Peyer's patch (tissue), 4 donors: Measurements from ENCODE around the gene FER1L5. TPM values are rescaled to one million over a fixed set of nuclear protein-coding genes. Genes with fewer than 3 reads are reported as not detected.
"Not testable (repeated sequence)": the region's sequence is repeated elsewhere in the genome, so short reads cannot be mapped to it uniquely, and the experiment has no call there.

Experiments used
- DNase-seq, 3 donors: peaks; one replicate each; pipeline ENCODE4 v3.0.0-alpha.2; 2017 to 2019
- H3K27ac ChIP-seq, 4 donors: fragments of 200-600 bp; sonication (generic); one replicate each; pipeline ENCODE4 v1.5.1; 2016 to 2019
- H3K27me3 ChIP-seq, 2 donors: fragments of 200-600 bp; sonication (generic); one replicate each; pipeline ENCODE4 v1.5.1; 2019
- H3K36me3 ChIP-seq, 3 donors: fragments of 200-600 bp; sonication (generic); one replicate each; pipeline ENCODE4 v1.5.1; 2016 to 2019
- H3K4me1 ChIP-seq, 4 donors: fragments of 200-600 bp; sonication (generic); one replicate each; pipeline ENCODE4 v1.5.1; 2016 to 2019
- H3K4me3 ChIP-seq, 4 donors: fragments of 200-600 bp; sonication (generic); 1 replicate in 3 of 4; 2 replicates in 1 of 4; pipeline ENCODE4 v1.5.1; 2016 to 2019; ENCODE audit warnings: mild to moderate bottlenecking in 1 of 4
- H3K9me3 ChIP-seq, 4 donors: fragments of 200-600 bp; sonication (generic); one replicate each; pipeline ENCODE4 v1.5.1; 2016 to 2019; ENCODE audit warnings: mild to moderate bottlenecking in 1 of 4
- POLR2A ChIP-seq, 2 donors: fragments of 450-650 bp; IDR thresholded peaks; one replicate each; pipeline ENCODE4 v1.5.1; 2017; ENCODE audit warnings: antibody characterized with exemption in 2 of 2, mild to moderate bottlenecking in 2 of 2, moderate library complexity in 2 of 2
- total RNA-seq, 4 donors: library from RNA; depleted of rRNA; stranded (reverse); fragments of >200 nt; gene quantifications; one replicate each; pipeline ENCODE4 v1.1.0, GENCODE V29; 2016
- TF ChIP-seq, protein P1 (sequence below), 6 experiments: fragments of 450-650 bp in 4 of 6; fragments of 200-600 bp in 2 of 6; sonication (generic) in 1 of 6; IDR thresholded peaks; one replicate each; pipeline ENCODE4 v1.5.1; 2017 to 2019; ENCODE audit warnings: antibody characterized with exemption in 6 of 6, mild to moderate bottlenecking in 3 of 6, moderate library complexity in 1 of 6

Gene FER1L5
- total RNA-seq, 4 donors from 2014 or later, result not detected

DNA sequence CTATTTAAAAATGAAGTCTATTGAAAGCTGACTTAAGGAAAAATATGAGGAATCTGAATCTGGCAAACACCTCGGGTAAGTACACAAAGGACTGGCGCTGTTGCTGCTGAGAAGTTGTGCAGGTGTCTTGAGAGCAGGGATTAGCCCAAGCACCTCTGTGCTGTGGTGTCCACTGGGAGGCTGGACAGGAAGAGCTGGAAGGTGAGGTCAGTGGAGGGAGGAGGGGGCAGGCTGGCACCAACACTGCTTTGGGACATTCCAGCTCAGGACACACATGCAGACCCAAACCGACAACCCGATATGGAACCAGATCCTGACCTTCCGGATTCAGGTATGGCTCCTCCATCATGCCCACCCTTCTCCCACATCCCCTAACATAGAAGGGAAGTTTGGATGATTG, 20.6 kb downstream of the FER1L5 start:
- Histone ChIP-seq H3K4me1 (no peaks in the 10 kb centered on the region), H3K36me3 (no peaks in the 10 kb centered on the region), H3K4me3 (no peak overlapping the region), H3K27ac (no peak overlapping the region), H3K9me3 (no peaks in the 10 kb centered on the region), H3K27me3 (no peaks in the 10 kb centered on the region)
- TF ChIP-seq, protein P1, sequence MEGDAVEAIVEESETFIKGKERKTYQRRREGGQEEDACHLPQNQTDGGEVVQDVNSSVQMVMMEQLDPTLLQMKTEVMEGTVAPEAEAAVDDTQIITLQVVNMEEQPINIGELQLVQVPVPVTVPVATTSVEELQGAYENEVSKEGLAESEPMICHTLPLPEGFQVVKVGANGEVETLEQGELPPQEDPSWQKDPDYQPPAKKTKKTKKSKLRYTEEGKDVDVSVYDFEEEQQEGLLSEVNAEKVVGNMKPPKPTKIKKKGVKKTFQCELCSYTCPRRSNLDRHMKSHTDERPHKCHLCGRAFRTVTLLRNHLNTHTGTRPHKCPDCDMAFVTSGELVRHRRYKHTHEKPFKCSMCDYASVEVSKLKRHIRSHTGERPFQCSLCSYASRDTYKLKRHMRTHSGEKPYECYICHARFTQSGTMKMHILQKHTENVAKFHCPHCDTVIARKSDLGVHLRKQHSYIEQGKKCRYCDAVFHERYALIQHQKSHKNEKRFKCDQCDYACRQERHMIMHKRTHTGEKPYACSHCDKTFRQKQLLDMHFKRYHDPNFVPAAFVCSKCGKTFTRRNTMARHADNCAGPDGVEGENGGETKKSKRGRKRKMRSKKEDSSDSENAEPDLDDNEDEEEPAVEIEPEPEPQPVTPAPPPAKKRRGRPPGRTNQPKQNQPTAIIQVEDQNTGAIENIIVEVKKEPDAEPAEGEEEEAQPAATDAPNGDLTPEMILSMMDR (IDR thresholded peaks at IDR 0.05), result no peak
- no peak for TF ChIP-seq POLR2A (IDR thresholded peaks at IDR 0.05)
- DNase-seq, result no peak

DNA sequence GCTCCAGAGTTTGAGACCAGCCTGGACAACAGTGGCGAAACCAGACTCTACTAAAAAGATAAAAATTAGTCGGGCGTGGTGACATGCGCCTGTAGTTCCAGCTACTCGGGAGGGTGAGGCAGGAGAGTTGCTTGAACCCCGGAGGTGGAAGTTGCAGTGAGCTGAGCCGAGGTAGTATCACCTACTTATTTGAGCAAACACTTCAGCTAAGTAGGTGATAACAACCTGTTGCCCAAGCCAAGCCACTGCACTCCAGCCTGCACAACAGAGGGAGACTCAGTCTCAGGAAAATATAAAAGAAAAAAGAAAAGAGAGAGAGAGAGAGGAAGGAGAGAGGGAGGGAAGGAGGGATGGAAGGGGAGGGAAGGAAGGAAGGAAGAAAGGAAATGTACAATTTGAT, 21.3 kb downstream of the FER1L5 start:
- H3K4me1 ChIP-seq, result no peaks in the 10 kb centered on the region
- no peak overlapping the region for H3K4me3 ChIP-seq
- no peaks in the 10 kb centered on the region for H3K27me3 ChIP-seq
- TF ChIP-seq, protein P1 (IDR thresholded peaks at IDR 0.05), result no peak
- no peak for TF ChIP-seq POLR2A (IDR thresholded peaks at IDR 0.05)
- no peak overlapping the region for H3K27ac ChIP-seq
- no peaks in the 10 kb centered on the region for H3K9me3 ChIP-seq
- H3K36me3 ChIP-seq, result no peaks in the 10 kb centered on the region
- DNase-seq, result peak in 1 of 3 donors; percentile 21

- H3K27me3 ChIP-seq, result no peaks in the 10 kb centered on the region
- no peaks in the 10 kb centered on the region for H3K4me1 ChIP-seq
- H3K27ac ChIP-seq, result no peak overlapping the region
- TF ChIP-seq, protein P1 (IDR thresholded peaks at IDR 0.05), result no peak
- no peak for TF ChIP-seq POLR2A (IDR thresholded peaks at IDR 0.05)
- DNase-seq, result no peak
- H3K36me3 ChIP-seq, result no peaks in the 10 kb centered on the region
- H3K4me3 ChIP-seq, result no peak overlapping the region
- H3K9me3 ChIP-seq, result no peaks in the 10 kb centered on the region
Observed at GRCh38 chr2:96664366-96664925, 21.9 kb downstream of the FER1L5 start.

DNA sequence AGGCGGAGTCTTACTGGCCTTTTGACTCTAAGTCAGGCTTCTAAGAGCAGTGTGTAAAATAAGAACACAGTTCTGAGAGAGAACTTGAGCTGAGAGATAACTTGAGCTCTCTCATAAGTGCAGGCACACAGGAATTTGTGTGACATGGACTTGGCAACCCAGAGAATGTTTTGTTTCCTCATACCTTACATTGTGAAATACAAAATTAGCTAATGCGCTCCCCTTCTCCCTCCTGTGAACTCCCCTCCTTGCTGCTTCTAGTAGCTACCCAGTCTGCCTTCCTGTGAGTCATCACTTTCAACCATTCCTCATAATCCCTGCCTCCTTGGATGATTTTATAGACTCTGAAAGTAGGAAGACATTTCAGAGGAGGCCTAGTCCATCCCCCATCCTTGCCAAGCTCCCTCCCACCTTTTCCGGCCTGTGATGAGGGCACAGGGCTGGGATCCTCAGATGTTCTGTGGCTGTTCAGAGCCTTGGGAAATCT, 22.6 kb downstream of the FER1L5 start:
- no peaks in the 10 kb centered on the region for H3K36me3 ChIP-seq
- no peaks in the 10 kb centered on the region for H3K9me3 ChIP-seq
- peak overlapping the region in 1 of 4 donors; percentile 22 for H3K27ac ChIP-seq
- H3K4me1 ChIP-seq, result no peaks in the 10 kb centered on the region
- no peak for TF ChIP-seq POLR2A (IDR thresholded peaks at IDR 0.05)
- TF ChIP-seq, protein P1 (IDR thresholded peaks at IDR 0.05), result no peak
- H3K4me3 ChIP-seq, result no peak overlapping the region
- DNase-seq, result peak in 1 of 3 donors; percentile 44
- no peaks in the 10 kb centered on the region for H3K27me3 ChIP-seq

DNA sequence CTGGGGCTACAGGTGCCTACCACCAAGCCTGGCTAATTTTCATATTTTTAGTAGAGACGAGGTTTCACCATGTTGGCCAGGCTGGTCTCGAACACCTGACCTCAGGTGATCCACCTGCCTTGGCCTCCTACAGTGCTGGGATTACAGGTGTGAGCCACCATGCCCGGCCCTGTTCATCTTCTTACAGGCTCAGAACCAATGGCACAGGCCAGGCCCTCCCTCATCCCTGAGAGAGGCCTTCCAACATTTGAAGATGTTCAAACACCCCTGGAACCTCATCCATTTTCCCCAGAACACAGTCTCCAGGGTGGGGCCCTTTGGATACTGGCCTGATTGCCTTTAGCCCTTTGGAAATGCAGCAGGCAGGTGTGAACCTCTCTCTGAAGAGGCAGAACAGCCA, 23.2 kb downstream of the FER1L5 start:
- not testable (repeated sequence) for H3K4me3 ChIP-seq, DNase-seq, H3K36me3 ChIP-seq, H3K4me1 ChIP-seq, H3K27me3 ChIP-seq, H3K9me3 ChIP-seq
- peak overlapping the region in 1 of 4 donors; percentile 22 for H3K27ac ChIP-seq

DNA sequence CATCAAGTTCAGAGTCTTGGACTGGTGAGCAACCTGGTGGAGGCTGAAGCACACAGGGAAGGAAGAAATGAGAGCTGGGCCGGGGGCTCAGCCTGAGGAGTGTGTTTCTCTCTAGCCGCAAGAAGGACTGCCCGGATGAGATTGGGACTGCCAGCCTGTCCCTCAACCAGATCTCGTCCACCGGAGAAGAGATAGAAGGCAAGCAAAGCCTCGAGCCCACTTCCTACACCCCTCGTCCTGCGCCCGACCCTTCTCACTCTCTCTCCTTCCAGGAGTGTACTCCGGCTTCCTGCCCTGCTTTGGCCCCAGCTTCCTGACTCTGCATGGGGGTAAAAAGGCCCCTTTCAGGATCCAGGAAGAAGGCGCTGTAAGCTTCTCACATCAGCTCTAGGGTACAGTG, 26.2 kb downstream of the FER1L5 start:
- no peak for DNase-seq
- Histone ChIP-seq H3K36me3 (no peaks in the 10 kb centered on the region), H3K27ac (no peak overlapping the region), H3K4me3 (no peak overlapping the region), H3K4me1 (no peaks in the 10 kb centered on the region), H3K27me3 (no peaks in the 10 kb centered on the region), H3K9me3 (no peaks in the 10 kb centered on the region)
- TF ChIP-seq, protein P1 (IDR thresholded peaks at IDR 0.05), result no peak
- no peak for TF ChIP-seq POLR2A (IDR thresholded peaks at IDR 0.05)
